K562 (cell line): ENCODE measurements around the gene WDR54. TPM values are rescaled to one million over a fixed set of nuclear protein-coding genes. Genes with fewer than 3 reads are reported as not detected.

Experiments
- ATAC-seq: fragments of 200-7000 bp; cut with Tn5 transposase; 3 replicates; pipeline ENCODE4 v1.9.1; 2020; ENCODE audit warnings: moderate library complexity
- BruUV-seq: library from RNA; stranded (reverse); fragments of 400-500 nt; replicated peaks from 2 replicates; lab custom pipeline; 2021; lab: Mats Ljungman, UMichigan
- CTCF ChIA-PET: fragments of 300-600 bp; formaldehyde crosslinking; extraction: SDS; loops from one replicate; lab custom pipeline; 2021; ENCODE audit warnings: low intra/inter-chr PET ratio; lab: Yijun Ruan, JAX
- POLR2A ChIA-PET: fragments of 300-600, 350-650 bp; sonication (Branson Sonifier 250); formaldehyde crosslinking; extraction: SDS; loops from one replicate; lab custom pipeline; 2021; ENCODE audit warnings: antibody characterized with exemption, inconsistent platforms; lab: Yijun Ruan, JAX
- DNase-seq, 4 experiments: peaks; one replicate each; pipeline versions ENCODE4 v3.0.0 to v3.0.0-alpha.2; 2011 to 2018; ENCODE audit warnings: low spot score in 3 of 4, mixed read lengths in 3 of 4; ENCODE audit errors: extremely low read depth in 1 of 4
- FAIRE-seq: peaks from 2 replicates; lab custom pipeline; 2011; peaks lifted over from hg19 to GRCh38; lab: Jason Lieb, UNC
- H2AFZ ChIP-seq: 2 replicates; pipeline ENCODE4 v1.6.0; 2011; ENCODE audit warnings: low read depth, low read length, control low read depth, inconsistent platforms
- H3K27ac ChIP-seq: fragments of 200-600 bp; 3 replicates; pipeline ENCODE4 v1.8.0; 2011; ENCODE audit warnings: low read depth, mild to moderate bottlenecking, control low read depth, inconsistent platforms, low read length, moderate library complexity, mixed read lengths; ENCODE audit errors: extremely low read depth
- H3K27me3 ChIP-seq, 2 experiments: fragments of 300-600 bp in 1 of 2; 2 replicates in 1 of 2; 3 replicates in 1 of 2; pipeline versions ENCODE4 v1.6.0 to v1.8.0; 2011; ENCODE audit warnings: inconsistent platforms in 2 of 2, low read length in 2 of 2, mild to moderate bottlenecking in 1 of 2, mixed read lengths in 1 of 2, moderate library complexity in 1 of 2; ENCODE audit not compliant: control insufficient read depth in 2 of 2, insufficient read depth in 2 of 2
- H3K36me3 ChIP-seq: fragments of 300-600 bp; 3 replicates; pipeline ENCODE4 v1.8.0; 2011; ENCODE audit warnings: mild to moderate bottlenecking, low read length, inconsistent platforms; ENCODE audit not compliant: control insufficient read depth, insufficient read depth
- H3K4me1 ChIP-seq, 2 experiments: fragments of 200-600 bp in 1 of 2; replicated peaks in 1 of 2; 2 replicates in 1 of 2; 3 replicates in 1 of 2; pipeline versions ENCODE4 v1.5.1 to v1.8.0; 2011; ENCODE audit warnings: inconsistent platforms in 2 of 2, low read length in 2 of 2, mild to moderate bottlenecking in 1 of 2, mixed read lengths in 1 of 2, moderate library complexity in 1 of 2; ENCODE audit not compliant: control insufficient read depth in 2 of 2, insufficient read depth in 2 of 2
- H3K4me2 ChIP-seq: 2 replicates; pipeline ENCODE4 v1.6.1; 2011; ENCODE audit warnings: low read length, control low read depth, inconsistent platforms, mixed read lengths; ENCODE audit not compliant: insufficient read depth
- H3K4me3 ChIP-seq: fragments of 200-600 bp; sonication (generic), shearing (Covaris generic); 2 replicates; pipeline ENCODE4 v1.5.1; 2016; ENCODE audit warnings: control low read depth, inconsistent platforms
- H3K79me2 ChIP-seq: fragments of 200-600 bp; 3 replicates; pipeline ENCODE4 v1.8.0; 2011; ENCODE audit warnings: low read length, inconsistent platforms; ENCODE audit not compliant: control insufficient read depth, insufficient read depth
- H3K9ac ChIP-seq, 2 experiments: 2 replicates each; pipeline versions ENCODE4 v1.6.0 to v1.6.1; 2011; ENCODE audit warnings: low read depth in 2 of 2, low read length in 2 of 2, control low read depth in 1 of 2, inconsistent platforms in 1 of 2, mild to moderate bottlenecking in 1 of 2, mixed read lengths in 1 of 2; ENCODE audit not compliant: insufficient read depth in 1 of 2
- H3K9me1 ChIP-seq: one replicate; pipeline ENCODE4 v1.6.0; 2011; ENCODE audit warnings: inconsistent platforms, mild to moderate bottlenecking, low read length, moderate library complexity; ENCODE audit not compliant: control insufficient read depth, insufficient read depth
- H3K9me3 ChIP-seq: replicated peaks from 2 replicates; pipeline ENCODE4 v1.5.1; 2011; ENCODE audit warnings: low read depth, low read length, inconsistent platforms; ENCODE audit not compliant: control insufficient read depth, insufficient read depth
- H4K20me1 ChIP-seq: replicated peaks from 2 replicates; pipeline ENCODE4 v1.6.1; 2011; ENCODE audit warnings: low read length, inconsistent platforms, mixed read lengths; ENCODE audit not compliant: control insufficient read depth, insufficient read depth
- BCL6 ChIP-seq: fragments of 250-450 bp; sonication (Bioruptor Pico); IDR thresholded peaks from 2 replicates; pipeline ENCODE4 v1.4.0; 2020
- CBFA2T3 ChIP-seq: fragments of 450-650 bp; IDR thresholded peaks from 2 replicates; pipeline ENCODE4 v1.6.1; 2017
- DMBX1 ChIP-seq: fragments of 250-450 bp; sonication (Bioruptor Pico); IDR thresholded peaks from 2 replicates; pipeline ENCODE4 v1.8.0; 2022; ENCODE audit warnings: inconsistent platforms, mild to moderate bottlenecking, moderate library complexity, borderline replicate concordance
- MEF2A ChIP-seq: IDR thresholded peaks from 2 replicates; pipeline ENCODE4 v1.6.1; 2011; ENCODE audit warnings: low read depth, mild to moderate bottlenecking, low read length, moderate library complexity; ENCODE audit not compliant: control insufficient read depth
- NFIC ChIP-seq: fragments of 450-650 bp; IDR thresholded peaks from 2 replicates; pipeline ENCODE4 v1.6.1; 2017; ENCODE audit warnings: mild to moderate bottlenecking, inconsistent platforms
- PKNOX1 ChIP-seq: fragments of 450-650 bp; IDR thresholded peaks from 2 replicates; pipeline ENCODE4 v1.6.1; 2016
- STAG1 ChIP-seq: sonication (generic); formaldehyde crosslinking; IDR thresholded peaks from 2 replicates; pipeline ENCODE4 v1.5.0; 2020; ENCODE audit warnings: missing genetic modification reagents, borderline replicate concordance
- ZNF354B ChIP-seq: fragments of 250-450 bp; sonication (Bioruptor Pico); IDR thresholded peaks from 2 replicates; pipeline ENCODE4 v1.4.0; 2020
- WGBS: fragments of 100-300 bp; shearing (Covaris generic); methylation state at CpG from one replicate; pipeline ENCODE4 v1.1.6; 2016; ENCODE audit warnings: low coverage, mixed read lengths; ENCODE audit not compliant: insufficient coverage; ENCODE audit errors: missing lambda C conversion rate; 5-methylcytosine and 5-hydroxymethylcytosine counted together
- in situ Hi-C: fragments of 300-500 bp; cut with MboI; formaldehyde crosslinking; loops from 4 replicates; pipeline ENCODE4 v1.15.0; 2018; ENCODE audit warnings: inconsistent platforms, mixed read lengths
- intact Hi-C: fragments of 100-400 bp; cut with micrococcal nuclease; formaldehyde crosslinking; loops from 2 replicates; pipeline ENCODE4 v1.14.2; 2022
- polyA plus RNA-seq, 8 experiments: library from polyadenylated mRNA; depleted of rRNA in 4 of 8; stranded (reverse) in 5 of 8; unstranded in 3 of 8; fragments of >200 nt; fragmentation: Nextera tagmentation in 2 of 8; fragmentation: Illumina TruSeq in 1 of 8; extraction: Ambion mirVana in 2 of 8; extraction: Trizol in 1 of 8; gene quantifications; 2 replicates each; pipeline versions ENCODE4 v1.2.1 to v1.2.3, GENCODE V29; 2011 to 2014; ENCODE audit warnings: inconsistent platforms in 1 of 8, missing spikeins in 1 of 8
- total RNA-seq, 7 experiments: library from RNA; depleted of rRNA in 6 of 7; stranded (reverse); fragments of >200 nt in 6 of 7; fragmentation: Illumina TruSeq in 2 of 7; extraction: Trizol in 2 of 7; gene quantifications; 2 replicates each; pipeline versions ENCODE4 v1.2.1 to v1.2.3, GENCODE V29; 2011 to 2021; ENCODE audit warnings: low replicate concordance in 1 of 7

WDR54 gene
- total and polyA plus RNA-seq, 9 of the 15 experiments (the other 6 are each of a cell fraction or from before 2014, with no cell fraction given), result 5.2 to 15.2 (median 7.4) TPM

DNA sequence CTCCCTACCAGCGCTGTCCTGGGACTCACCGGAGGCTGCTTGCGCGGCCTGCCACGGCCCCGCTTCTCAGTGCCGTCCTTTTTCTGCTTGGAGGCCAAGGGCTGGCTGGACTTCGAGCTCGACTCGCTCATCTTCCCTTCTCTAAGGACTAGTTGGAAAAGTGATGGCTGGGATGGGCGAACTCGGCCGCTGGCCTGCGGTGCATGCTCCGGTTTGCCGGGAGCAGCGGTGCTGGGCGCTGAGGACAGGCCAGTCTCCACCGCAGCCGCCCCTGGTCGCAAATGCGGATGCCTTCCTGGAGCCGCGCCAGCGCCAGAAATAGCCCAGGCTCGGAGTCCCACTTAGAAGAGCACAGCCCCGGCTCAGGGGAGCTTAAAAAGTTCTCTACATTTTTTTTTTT, 3.2 kb upstream of the WDR54 start:
- Histone ChIP-seq H2AFZ (no peak overlapping the region), H3K4me1 (peaks cover 5 to 40% of the 10 kb centered on the region in 2 experiments; a peak in 4 of 5 replicates), H3K36me3 (no peaks in the 10 kb centered on the region), H3K4me2 (no peak overlapping the region), H3K9me3 (no peaks in the 10 kb centered on the region), H3K79me2 (no peaks in the 10 kb centered on the region), H3K9me1 (no peaks in the 10 kb centered on the region), H3K27ac (no peak overlapping the region), H4K20me1 (no peaks in the 10 kb centered on the region), H3K9ac (peak overlapping the region in 1 of 2 experiments; percentile 76; a peak in 2 of 4 replicates), H3K27me3 (peaks cover 4 to 29% of the 10 kb centered on the region in 2 experiments; a peak in 4 of 5 replicates), H3K4me3 (no peak overlapping the region)
- CTCF ChIA-PET, result no interaction called here
- DNase-seq (peak in 1 of 4 experiments; percentile 49), FAIRE-seq (no peak), ATAC-seq (no peak)
- in situ Hi-C loops (no loop called here), intact Hi-C loops (no loop called here)
- POLR2A ChIA-PET, result no interaction called here
- 21% methylated on average over 21 of the region's 27 CpGs for WGBS
- BruUV-seq, result no TSS peak
- TF ChIP-seq CBFA2T3 (no peak), MEF2A (peak; percentile 81), STAG1 (CRISPR knock-in tag) (no peak), PKNOX1 (no peak), NFIC (peak; percentile 74), BCL6 (CRISPR knock-in tag) (no peak), ZNF354B (CRISPR knock-in tag) (no peak), DMBX1 (CRISPR knock-in tag) (no peak)
- TF ChIP-seq, all 486 proteins: peak for 2
